NCI-H82 treated with DMSO at 0.1 percent for 48 hours (cell line): ENCODE results near the gene GALE.
"Not testable (repeated sequence)": the region's sequence is repeated elsewhere in the genome, so short reads cannot be mapped to it uniquely, and the experiment has no call there.

Source experiments
- DNase-seq: peaks from one replicate; lab custom pipeline; 2025; ENCODE audit not compliant: unreplicated experiment; lab: John Stamatoyannopoulos, UW

GALE gene

GRCh38 chr1:23800400-23801337 is at the start of gene GALE:
Gene GALE (minus strand): TSS chr1:23800754. CDS start chr1:23799007, 1,747 bp downstream.
- DNase-seq = peak; percentile 83

DNA sequence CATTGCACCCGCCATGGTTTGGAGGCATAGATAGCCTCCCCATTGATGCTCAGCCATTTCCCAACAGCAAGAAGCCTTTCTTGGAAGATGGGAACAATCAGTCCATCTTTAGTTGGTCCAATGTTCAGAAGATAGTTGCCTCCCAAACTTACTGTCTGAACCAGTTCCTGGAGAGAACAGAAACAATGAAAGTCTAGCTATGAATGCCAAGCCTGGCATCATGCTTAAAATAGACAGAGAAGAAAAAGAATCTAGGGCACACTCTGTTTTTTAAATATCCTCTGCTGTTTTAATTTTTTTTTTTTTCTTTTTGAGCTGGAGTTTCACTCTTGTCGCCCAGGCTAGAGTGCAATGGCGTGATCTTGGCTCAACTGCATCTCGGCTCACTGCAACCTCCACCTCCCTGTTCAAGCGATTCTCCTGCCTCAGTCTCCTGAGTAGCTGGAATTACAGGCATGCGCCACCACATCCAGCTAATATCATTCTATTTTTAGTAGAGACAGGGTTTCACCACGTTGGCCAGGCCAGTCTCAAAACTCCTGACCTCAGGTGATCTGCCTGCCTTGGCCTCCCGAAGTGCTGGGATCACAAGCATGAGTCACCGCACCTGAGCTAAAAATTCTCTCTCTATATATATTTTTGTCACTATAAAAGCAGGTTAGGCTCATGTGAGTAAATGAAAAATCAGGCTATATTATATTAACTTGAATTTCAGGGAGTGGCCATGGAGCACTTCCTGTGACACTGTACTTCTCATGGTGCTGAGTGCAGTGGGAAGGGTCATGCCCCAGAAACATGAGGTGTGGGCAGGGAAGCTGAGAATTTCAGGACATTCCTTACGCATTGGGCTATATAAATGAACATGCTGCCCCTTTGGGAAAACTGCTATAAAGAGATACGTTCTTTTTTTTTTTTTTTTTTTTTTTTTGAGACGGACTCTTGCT is 48.4 kb upstream of the GALE start:
- no peak for DNase-seq

GRCh38 chr1:23847482-23848095 is 47.0 kb upstream of the GALE start:
- not testable (repeated sequence) for DNase-seq

DNA sequence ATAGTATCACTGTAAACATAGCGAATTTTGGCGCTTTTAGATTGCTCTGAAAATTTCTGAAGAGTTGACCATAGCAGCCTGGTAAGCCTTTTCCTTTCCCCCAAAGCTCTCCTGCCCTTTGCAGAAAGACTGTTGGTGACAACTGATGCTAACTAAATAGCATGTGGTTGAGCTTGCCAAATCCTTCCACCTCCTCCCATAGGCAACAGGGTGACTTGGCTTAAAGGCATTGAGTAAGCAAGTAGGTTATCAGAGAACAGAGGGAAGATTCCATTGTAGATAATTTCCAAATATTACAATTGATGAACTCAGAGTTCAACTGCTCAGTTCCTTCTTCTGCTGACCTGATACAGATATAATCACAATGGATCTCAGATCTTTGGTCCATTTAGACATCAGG is 44.6 kb upstream of the GALE start:
- DNase-seq = no peak

GRCh38 chr1:23843644-23844043 is 43.1 kb upstream of the GALE start:
- DNase-seq = no peak

DNA sequence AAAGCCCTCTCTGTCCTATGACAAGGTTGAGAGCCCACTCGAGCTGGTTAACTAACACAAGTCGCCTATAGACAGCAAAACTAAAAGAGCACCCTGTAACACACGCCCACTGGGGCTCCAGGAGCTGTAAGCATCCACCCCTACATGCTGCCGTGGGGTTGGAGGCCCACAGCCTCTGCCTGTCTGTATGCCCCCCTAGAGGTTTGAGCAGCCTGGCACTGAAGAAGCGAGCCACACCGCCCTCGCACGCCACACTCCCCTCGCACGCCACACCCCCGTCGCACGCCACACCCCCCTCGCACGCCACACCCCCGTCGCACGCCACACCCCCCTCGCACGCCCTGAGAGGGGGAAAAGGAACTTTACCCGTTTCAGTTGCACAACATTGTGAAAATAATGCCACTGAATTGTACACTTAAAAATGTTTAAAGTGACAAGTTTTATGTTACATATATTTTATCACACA is 37.9 kb upstream of the GALE start:
- no peak for DNase-seq

- no peak for DNase-seq
Observed at GRCh38 chr1:23837908-23838307, 37.4 kb upstream of the GALE start.

GRCh38 chr1:23836037-23836436 is 35.5 kb upstream of the GALE start:
- no peak for DNase-seq

DNA sequence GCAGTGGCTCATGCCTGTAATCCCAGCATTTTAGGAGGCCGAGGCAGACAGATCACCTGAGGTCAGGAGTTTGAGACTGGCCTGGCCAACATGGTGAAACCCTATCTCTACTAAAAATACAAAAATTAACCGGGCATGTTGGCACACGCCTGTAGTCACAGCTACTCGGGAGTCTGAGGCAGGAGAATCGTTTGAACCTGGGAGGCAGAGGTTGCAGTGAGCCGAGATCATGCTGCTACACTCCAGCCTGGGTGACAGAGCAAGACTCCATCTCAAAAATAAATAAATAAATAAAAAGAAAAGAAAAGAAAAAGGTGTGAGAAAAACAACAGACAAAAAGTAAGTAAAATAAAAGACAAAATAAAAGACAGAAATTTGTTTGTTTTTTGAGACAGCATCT is 33.6 kb upstream of the GALE start:
- DNase-seq = not testable (repeated sequence)

- DNase-seq = no peak
Observed at GRCh38 chr1:23827717-23828116, 27.2 kb upstream of the GALE start.

DNA sequence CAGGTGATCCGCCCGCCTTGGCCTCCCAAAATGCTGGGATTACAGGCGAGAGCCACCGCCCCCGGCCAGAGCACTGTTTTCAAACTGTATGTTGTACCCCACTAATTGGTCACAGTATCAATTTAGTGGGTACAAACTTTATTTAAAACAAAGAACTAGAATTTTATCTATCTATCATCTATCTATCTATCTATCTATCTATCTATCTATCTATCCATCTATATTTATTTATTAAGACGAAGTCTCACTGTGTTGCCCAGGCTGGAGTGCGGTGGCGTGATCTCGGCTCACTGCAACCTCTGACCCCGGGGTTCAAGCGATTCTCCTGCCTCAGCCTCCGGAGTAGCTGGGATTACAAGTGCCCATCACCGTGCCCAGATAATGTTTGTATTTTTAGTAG is 26.0 kb upstream of the GALE start:
- not testable (repeated sequence) for DNase-seq

DNA sequence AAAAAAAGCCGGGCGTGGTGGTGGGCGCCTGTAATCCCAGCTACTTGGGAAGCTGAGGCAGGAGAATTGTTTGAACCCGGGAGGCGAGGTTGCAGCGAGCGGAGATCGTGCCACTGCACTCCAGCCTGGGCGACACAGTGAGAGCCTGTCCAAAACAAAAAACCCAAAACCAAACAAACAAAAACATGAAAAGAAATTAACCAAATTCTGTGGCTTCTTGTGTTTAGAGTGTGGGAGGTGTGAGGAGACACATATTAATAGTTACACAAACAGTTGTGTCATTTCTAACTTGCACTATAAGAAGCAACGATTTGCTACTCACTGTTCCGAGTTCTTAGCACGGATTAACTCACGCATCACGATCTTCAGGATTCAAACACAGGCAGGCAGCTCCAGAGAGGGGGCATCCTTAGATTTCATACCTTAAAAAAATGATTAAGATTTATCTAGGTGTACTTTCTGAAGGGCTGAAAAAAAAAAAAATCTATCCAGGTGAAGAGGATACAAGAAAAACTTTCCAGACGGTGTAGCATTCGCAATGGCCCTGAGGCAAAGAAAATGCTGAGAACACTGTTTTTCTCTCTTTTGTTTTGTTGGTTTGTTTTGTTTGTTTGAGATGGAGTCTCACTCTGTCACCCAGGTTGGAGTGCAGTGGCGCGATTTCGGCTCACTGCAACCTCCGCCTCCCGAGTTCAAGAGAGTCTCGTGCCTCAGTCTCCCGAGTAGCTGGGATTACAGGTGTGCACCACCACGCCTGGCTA is 25.4 kb upstream of the GALE start:
- peak; percentile 19 for DNase-seq

DNA sequence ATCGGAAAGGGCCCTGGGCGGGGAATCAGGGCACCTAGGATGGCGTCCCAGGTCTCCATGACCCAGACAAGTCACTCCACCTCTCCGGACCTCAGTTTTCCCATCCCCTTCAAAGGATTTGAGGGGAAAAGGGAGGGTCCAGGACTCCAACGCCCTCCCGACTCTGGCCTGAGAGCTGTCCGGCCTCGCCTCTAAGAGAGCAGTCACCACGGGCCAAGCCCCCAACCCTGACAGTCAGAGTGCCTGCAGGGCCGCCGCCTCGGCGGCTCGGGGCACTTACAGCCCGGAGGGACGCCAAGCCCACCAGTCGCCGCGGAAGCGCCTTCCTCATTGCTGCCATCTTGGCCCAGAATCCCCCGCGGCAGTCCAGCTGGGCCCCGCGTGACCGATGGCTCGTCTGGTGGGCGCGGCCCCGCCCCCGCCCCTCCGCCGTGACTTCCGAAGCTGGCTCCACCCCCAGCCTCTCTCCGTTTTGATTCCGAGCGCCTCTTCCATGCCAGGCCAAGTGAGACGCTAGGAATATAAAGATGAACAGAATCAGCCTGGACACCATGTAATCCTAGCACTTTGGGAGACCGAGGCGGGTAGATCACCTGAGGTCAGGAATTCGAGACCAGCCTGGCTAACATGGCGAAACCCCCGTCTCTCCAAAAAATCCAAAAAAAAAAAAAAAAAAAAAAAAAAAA is 24.7 kb upstream of the GALE start, which contains the start of gene HMGCL:
Gene HMGCL, minus strand, starts transcription at position 354 of the 686 bp plus-strand sequence. Its CDS starts 14 bp downstream, at position 340.
- DNase-seq = peak; percentile 77

- no peak for DNase-seq
Observed at GRCh38 chr1:23824711-23825075, 24.1 kb upstream of the GALE start.

- no peak for DNase-seq
Observed at GRCh38 chr1:23823767-23824166, 23.2 kb upstream of the GALE start.

GRCh38 chr1:23817633-23818032 is 17.1 kb upstream of the GALE start:
- DNase-seq = no peak

DNA sequence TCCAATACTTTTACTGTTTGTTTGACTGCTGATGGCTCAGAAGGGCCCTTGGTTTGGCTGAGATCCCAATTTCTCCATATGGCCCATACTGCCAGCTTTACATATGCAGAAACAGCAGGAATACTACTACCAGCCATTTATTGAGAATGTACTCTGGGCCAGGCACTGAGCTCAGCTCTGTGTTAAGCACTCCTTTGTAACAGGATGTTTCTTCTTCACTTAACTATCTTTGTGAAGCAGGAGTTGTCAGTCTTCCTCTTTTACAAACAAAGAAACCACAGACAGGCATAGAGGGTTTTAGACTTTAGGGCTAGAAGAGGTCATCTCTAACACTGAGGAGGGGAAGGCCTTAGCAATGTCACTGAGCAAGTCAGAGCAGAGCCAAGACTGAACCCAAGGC is 16.4 kb upstream of the GALE start:
- DNase-seq = no peak

DNA sequence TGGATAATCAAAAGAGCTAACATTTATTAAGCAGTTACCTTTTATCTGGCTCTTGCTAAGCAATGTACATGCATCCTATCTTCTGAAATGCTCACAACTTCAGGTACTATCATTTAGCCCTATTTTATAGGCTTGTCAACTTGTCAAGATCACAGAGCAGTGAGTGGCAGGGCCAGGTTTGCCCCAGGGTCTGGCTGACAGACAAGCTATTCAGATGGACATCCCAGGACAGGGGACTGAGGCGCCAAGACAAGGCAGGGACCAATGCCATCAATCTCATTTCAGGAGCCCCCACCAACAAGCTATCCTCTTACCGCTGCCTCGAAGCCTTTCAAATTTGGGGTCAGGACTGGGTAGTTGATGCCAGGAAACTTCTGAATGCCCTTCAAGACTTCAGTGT is 15.8 kb upstream of the GALE start:
- DNase-seq = no peak

GRCh38 chr1:23814016-23814415 is 13.5 kb upstream of the GALE start:
- no peak for DNase-seq
